Adrenal gland (tissue), 5 donors: ENCODE data around the gene CTPS2.

Experiments
- POLR2A ChIP-seq, 2 donors: fragments of 450-650 bp; IDR thresholded peaks; one replicate each; pipeline ENCODE4 v1.6.1; 2017; ENCODE audit warnings: antibody characterized with exemption in 2 of 2, mild to moderate bottlenecking in 2 of 2, moderate library complexity in 1 of 2
- TF ChIP-seq, protein P1 (sequence below), 6 experiments: fragments of 450-650 bp in 4 of 6; fragments of 200-600 bp in 2 of 6; sonication (generic) in 1 of 6; IDR thresholded peaks; 1 replicate in 5 of 6; 2 replicates in 1 of 6; pipeline versions ENCODE4 v1.5.1 to v1.8.0; 2016 to 2021; ENCODE audit warnings: antibody characterized with exemption in 6 of 6, mild to moderate bottlenecking in 2 of 6, moderate library complexity in 1 of 6
- donor health status: DM: no; HTN: no; CAD: no.

DNA sequence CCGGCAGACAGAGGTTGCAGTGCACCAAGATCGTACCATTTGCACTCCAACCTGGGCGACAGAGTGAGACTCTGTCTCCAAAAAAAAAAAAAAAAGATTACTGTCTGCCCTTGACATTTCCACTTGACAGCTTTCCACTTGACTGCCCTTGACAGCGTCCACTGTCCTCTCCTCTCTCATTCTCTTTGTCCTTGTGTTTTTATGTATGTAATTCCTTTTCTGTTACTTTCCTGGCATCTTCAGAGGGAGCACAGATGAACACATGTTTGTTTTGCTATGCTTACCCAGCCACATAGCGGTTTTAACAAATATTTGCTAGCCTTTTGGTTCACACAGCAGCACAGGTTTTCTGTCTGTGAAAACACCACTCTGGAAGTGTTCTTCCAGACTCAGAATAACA, 33.2 kb upstream of the CTPS2 start:
- TF ChIP-seq, protein P1, sequence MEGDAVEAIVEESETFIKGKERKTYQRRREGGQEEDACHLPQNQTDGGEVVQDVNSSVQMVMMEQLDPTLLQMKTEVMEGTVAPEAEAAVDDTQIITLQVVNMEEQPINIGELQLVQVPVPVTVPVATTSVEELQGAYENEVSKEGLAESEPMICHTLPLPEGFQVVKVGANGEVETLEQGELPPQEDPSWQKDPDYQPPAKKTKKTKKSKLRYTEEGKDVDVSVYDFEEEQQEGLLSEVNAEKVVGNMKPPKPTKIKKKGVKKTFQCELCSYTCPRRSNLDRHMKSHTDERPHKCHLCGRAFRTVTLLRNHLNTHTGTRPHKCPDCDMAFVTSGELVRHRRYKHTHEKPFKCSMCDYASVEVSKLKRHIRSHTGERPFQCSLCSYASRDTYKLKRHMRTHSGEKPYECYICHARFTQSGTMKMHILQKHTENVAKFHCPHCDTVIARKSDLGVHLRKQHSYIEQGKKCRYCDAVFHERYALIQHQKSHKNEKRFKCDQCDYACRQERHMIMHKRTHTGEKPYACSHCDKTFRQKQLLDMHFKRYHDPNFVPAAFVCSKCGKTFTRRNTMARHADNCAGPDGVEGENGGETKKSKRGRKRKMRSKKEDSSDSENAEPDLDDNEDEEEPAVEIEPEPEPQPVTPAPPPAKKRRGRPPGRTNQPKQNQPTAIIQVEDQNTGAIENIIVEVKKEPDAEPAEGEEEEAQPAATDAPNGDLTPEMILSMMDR (IDR thresholded peaks at IDR 0.05): no peak
- no peak for TF ChIP-seq POLR2A (IDR thresholded peaks at IDR 0.05)
